NOMO-1 (cell line): ENCODE measurements around the gene POP7.
"Not testable (repeated sequence)": the region's sequence is repeated elsewhere in the genome, so short reads cannot be mapped to it uniquely, and the experiment has no call there.

Experiments
- DNase-seq, 2 experiments: peaks; one replicate each; lab custom pipeline; 2025; ENCODE audit not compliant: unreplicated experiment in 2 of 2; lab: John Stamatoyannopoulos, UW

POP7 gene

GRCh38 chr7:100705753-100706671 lies at the start of gene POP7:
Gene POP7, plus strand, starts transcription at chr7:100706121. Its CDS starts 710 bp downstream, at chr7:100706831.
- DNase-seq: peak; percentile 97 to 99

- DNase-seq: not testable (repeated sequence)
Measured at GRCh38 chr7:100662194-100662776, 43.6 kb upstream of the POP7 start.

- DNase-seq: no peak
Measured at GRCh38 chr7:100665168-100665726, 40.7 kb upstream of the POP7 start.

- peak in 1 of 2 experiments; percentile 27 for DNase-seq
Measured at GRCh38 chr7:100667331-100668068, 38.4 kb upstream of the POP7 start.

GRCh38 chr7:100668069-100668449 lies 37.9 kb upstream of the POP7 start:
- no peak for DNase-seq

GRCh38 chr7:100669106-100669505 lies 36.8 kb upstream of the POP7 start:
- DNase-seq: not testable (repeated sequence)

- peak; percentile 82 to 92 for DNase-seq
Measured at GRCh38 chr7:100670074-100670473, 35.8 kb upstream of the POP7 start.

- no peak for DNase-seq
Measured at GRCh38 chr7:100671353-100672327, 34.3 kb upstream of the POP7 start.

GRCh38 chr7:100673302-100673941 lies 32.5 kb upstream of the POP7 start, which contains the start of gene GNB2:
Gene GNB2, plus strand, starts transcription at chr7:100673740. Its CDS starts 2,526 bp downstream, at chr7:100676266.
- peak; percentile 97 to 99 for DNase-seq

GRCh38 chr7:100673942-100674410 lies 31.9 kb upstream of the POP7 start:
- DNase-seq: peak in 1 of 2 experiments; percentile 59

GRCh38 chr7:100674411-100675104 lies 31.4 kb upstream of the POP7 start:
- DNase-seq: peak; percentile 38 to 57

GRCh38 chr7:100675105-100675451 lies 30.8 kb upstream of the POP7 start:
- no peak for DNase-seq

GRCh38 chr7:100675581-100676350 lies 30.2 kb upstream of the POP7 start:
- peak; percentile 65 to 80 for DNase-seq

GRCh38 chr7:100676501-100677306 lies 29.2 kb upstream of the POP7 start:
- DNase-seq: no peak

- no peak for DNase-seq
Measured at GRCh38 chr7:100677308-100678267, 28.3 kb upstream of the POP7 start.
